GM19328 (cell line): ENCODE measurements around the gene UAP1L1.

Experiments used
- ATAC-seq: cut with Tn5 transposase; IDR thresholded peaks from one replicate; pipeline ENCODE4 v1.9.1; 2021; ENCODE audit warnings: mild to moderate bottlenecking, moderate library complexity; ENCODE audit not compliant: unreplicated experiment

Gene UAP1L1

GRCh38 chr9:137040568-137040967 lies 36.7 kb upstream of the UAP1L1 start:
- ATAC-seq: no peak

DNA sequence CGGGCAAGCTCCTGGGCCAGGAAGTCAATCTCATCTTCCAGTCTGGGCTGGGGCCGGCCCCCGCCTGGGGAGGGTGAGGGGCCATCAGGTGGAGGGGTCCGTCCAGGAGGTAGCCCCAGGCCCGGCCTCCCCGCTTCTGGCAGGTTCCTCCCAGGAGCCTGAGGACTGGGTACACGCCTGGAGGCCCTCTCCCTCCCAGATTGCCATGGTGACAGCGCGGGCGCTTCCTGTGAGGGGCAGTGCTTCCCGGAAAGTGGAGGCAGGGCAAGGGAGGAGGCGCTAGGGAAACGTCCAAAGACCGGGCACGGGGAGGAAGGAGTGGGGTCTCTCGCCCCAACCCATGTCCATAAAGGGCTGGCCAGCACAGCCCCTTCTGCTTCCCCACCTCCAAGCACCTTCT lies 36.2 kb upstream of the UAP1L1 start:
- no peak for ATAC-seq

DNA sequence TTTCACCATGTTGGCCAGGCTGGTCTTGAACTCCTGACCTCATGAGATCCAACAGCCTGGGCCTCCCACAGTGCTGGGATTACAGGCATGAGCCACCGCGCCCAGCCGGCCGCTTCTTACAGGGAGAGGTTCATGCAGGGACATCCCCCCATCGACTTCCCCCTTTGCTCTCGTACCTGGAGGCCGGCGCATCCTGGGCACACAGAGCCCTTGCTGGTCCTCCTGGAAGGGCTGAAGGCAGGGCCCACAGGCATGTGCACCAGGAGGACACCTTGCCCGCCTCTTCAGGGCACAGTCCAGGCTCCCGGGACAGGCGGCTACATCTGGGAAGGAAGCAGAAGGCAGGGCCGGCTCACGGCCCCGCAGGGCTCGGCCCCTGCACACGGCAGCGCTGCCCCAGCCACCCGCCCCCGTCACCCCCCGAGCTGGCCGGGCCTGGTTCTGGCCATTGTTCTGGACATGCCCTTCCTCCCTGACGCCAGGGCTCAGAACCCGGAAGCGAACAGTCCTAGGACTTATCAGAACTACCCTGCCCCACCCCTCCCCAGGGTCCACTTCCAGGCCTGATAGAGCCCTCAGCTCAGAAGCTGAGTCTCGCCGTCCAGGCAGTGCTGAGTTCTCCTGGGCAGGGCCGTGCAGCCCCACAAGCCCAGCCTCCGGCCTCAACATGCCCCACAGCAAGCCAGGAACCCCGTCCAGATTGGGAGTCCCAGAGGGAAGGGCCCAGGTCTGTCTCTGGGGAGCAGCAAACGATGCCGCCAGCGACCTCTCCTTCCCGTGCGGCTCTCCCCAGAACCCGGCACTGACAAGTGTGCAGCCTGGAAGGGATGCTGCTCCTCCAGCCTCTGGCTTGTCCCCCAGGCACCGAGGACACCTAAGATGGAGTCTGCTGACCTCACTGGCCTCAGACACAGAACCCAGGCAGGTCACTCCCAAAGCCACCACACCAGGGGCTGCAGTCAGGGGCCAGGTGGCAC lies 34.3 kb upstream of the UAP1L1 start:
- no peak for ATAC-seq

- no peak for ATAC-seq
Measured at GRCh38 chr9:137044037-137044436, 33.3 kb upstream of the UAP1L1 start.

GRCh38 chr9:137044502-137045177 lies 32.7 kb upstream of the UAP1L1 start:
- no peak for ATAC-seq

- no peak for ATAC-seq
Measured at GRCh38 chr9:137045294-137046087, 31.8 kb upstream of the UAP1L1 start.

- no peak for ATAC-seq
Measured at GRCh38 chr9:137046088-137046787, 31.1 kb upstream of the UAP1L1 start, which contains the start of gene NPDC1. TSS of gene NPDC1 (minus strand) at chr9:137046177. CDS start at chr9:137045989, 188 bp downstream.

DNA sequence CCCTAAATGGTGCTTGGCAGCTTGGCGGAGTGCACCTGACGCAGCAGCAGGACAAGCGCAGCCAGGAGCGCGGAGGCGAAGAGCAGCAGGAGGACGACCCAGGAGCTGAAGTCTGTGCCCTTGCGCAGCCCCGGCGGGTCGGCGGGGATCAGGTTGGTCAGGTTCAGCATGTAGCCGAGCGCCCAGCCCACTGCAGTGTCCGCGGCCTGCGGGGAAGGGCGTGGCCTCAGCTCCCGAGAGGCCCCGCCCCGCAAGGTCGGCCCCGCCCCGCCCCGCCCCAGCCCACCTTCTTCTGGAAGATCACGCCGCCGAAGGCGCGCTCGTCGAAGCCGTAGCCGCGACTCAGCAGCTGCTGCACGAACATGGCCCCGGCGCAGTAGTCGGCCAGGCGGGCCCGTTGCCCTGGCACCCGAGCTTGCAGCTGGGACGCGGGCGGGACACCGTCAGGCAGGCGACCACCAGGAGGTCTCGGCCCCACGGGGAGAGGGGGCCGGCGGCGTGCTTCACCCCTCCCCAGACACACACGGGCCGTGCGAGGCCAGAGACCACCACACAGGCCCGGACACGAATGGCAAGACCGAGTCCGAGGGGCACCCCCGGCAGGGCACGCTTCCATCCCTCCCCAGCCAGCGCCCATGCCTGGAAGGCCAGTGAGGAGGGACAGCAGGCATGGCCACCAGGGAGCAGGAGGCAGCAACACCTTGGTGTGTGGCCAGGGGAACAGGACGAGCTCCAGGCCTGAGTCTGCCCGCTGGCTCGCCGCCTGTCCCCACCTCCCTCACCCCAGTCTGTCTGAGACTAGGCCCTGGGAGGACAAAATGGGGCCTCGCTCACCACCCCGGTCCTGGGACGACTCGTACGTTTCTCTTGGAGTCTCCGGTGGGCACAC lies 28.4 kb upstream of the UAP1L1 start:
- no peak for ATAC-seq

GRCh38 chr9:137049544-137050449 lies 27.5 kb upstream of the UAP1L1 start:
- ATAC-seq: no peak

DNA sequence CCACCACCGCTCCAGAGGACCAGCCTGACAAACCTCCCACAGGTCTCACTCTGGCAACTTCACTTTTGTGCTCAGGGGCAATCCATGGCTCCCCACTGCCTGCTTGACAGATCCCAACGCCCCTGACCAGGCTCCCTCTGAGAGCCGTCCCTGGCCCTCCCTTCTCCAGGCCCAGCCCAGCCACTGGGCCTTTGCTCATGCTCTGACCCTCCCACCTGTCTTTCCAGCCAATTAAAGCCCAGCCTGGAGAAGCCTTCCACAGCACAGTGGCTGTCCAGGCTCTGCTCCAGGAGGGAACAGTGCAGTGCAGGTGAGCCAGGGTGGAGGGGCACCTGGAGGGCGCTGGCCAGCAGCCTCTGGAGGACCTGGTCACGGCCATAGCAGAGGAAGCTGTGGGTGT lies 26.7 kb upstream of the UAP1L1 start:
- no peak for ATAC-seq

- ATAC-seq: no peak
Measured at GRCh38 chr9:137051145-137051724, 26.1 kb upstream of the UAP1L1 start.

DNA sequence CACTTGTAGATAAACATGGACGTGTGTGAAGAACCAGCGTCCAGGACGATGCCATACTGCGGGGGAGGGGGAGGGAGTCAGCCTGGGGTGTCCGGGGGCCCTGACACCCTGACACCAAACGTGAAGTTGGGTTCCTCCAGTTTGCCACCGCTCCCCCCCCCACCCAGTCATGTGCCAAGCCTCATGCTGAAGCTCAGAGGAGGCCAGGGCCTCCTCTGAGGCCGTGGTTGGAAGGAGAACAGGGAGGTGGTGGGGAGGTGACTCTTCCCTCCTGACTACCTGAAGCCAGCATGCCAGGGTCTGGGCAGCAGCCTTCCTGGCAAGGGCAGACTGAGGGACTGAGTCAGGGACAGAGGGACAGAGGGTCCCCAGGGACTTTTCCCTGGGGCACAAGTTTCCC lies 25.0 kb upstream of the UAP1L1 start:
- ATAC-seq: no peak

GRCh38 chr9:137052998-137053943 lies 24.0 kb upstream of the UAP1L1 start:
- ATAC-seq: no peak

DNA sequence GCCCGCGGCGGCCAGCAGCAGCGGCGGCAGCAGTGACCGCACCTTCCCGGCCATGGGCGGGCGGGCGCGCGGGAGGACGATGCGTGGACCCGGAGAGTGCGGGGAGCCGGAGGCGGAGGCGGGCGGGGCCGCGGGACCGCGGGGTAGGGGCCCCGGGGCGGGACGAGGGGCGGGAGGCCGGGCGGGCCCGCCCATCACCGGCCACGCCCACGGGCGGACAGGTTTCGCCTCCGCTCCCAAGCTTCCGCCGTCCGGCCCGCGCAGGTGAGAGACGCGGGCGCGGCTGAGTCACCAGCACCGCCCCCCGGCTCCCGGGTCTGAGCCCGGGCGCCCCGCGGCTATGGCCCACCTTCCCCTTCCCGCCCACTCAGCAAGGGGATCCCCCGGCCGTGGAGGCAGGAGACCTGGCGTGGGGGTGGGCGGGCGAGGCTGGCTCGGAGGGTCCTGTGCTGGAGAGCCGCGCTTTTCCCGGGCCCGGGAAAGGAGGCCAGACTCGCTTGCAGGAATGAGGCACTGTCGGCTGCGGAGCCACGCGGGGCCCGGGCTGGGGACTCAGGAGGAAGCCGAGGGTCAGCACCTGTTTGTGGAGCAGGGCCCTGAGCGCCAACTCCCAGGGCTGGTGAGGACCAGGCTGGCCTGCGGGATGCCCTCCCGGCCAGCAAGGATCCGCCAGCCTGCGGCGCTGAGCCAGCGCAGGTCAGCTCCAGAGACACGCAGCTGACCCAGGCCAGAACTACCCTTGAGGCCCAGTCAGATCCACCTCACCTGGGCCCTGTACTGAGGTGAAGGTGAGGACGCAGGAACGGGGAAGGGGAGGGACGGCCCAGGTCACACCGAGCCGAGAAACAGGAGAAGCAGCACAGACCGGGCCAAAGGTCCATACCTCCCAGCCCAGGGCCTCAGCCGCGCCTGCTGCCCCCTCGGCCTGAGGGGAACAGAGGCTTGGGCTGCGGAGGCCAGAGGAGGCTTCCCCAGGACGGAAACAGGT lies 23.1 kb upstream of the UAP1L1 start, which contains the start of gene ENTPD2:
Gene ENTPD2 (minus strand): TSS at position 118 of the 988 bp plus-strand sequence. CDS start 64 bp downstream, at position 54.
- no peak for ATAC-seq

DNA sequence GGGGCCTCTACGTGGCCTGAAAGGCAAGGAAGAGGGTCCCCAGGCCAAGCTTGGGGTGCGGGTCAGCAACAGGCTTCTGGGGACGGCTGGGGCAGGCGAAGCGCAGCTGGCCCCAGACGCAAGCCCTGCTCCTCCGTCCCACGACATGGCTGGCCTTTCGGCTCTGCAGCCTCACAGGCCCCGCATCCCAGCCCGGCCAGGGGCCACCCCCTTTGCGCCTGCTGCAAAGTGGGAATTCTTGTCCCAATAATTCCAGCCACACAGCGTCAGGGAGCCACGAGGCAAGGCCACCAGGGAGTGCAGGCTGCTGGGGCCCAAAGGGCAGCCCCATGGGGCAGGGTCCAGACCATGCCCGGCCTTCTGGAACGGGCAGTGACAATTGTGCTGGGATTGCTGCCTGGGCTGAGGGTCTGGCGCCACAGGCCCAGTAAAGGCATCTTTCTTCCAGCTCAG lies 22.4 kb upstream of the UAP1L1 start:
- ATAC-seq: no peak
